H54 (cell line): ENCODE data around the gene GFPT1.

Source experiments
- DNase-seq: peaks from one replicate; pipeline ENCODE4 v3.0.0; 2011; ENCODE audit warnings: low spot score, mixed read lengths; ENCODE audit not compliant: insufficient read length
- FAIRE-seq: peaks from 3 replicates; lab custom pipeline; 2011; peaks lifted over from hg19 to GRCh38; lab: Jason Lieb, UNC
- POLR2A ChIP-seq: IDR thresholded peaks from 2 replicates; pipeline ENCODE4 v1.6.1; 2011; ENCODE audit warnings: low read depth, mild to moderate bottlenecking, low read length

The GFPT1 gene

DNA sequence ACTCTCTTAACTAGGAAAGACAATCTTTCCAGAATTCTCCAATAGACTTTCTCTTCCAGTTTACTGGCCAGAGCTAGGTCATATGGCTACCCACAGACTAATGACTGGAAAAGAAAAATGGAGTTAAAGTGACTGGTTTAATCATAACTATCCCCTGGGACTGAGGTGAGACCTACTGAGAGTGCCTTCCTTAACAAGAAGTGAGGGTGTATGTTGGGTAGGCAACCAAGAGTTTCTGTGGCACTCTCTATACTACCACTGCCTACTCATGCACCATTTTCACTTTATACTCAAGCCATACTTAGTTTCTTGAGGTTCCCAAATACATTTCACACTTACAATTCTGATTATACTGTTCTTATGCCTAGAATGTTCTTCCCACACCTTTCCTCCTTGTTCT is 6.9 kb upstream of the GFPT1 start:
- DNase-seq (no peak), FAIRE-seq (no peak)
- TF ChIP-seq POLR2A, result no peak

DNA sequence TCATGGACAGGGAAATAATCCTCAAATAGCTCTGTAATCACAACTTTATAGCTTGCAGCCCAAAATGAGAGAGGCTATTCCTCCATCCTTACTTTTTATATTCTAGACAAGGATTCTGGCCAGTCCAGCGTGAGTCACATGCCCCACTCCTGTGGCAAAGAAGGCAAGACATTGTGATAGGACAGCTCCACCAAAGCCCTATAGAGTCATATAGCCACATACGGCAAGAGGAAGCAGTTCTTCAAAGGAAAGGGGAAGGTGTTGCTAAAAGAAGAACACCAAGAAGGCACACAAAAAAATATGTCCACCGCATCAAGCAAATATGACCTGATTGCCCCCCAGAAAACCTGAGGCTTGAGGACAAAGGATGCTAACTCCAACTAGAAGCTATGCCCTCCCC is 3.4 kb upstream of the GFPT1 start:
- no peak for TF ChIP-seq POLR2A
- DNase-seq (no peak), FAIRE-seq (no peak)

DNA sequence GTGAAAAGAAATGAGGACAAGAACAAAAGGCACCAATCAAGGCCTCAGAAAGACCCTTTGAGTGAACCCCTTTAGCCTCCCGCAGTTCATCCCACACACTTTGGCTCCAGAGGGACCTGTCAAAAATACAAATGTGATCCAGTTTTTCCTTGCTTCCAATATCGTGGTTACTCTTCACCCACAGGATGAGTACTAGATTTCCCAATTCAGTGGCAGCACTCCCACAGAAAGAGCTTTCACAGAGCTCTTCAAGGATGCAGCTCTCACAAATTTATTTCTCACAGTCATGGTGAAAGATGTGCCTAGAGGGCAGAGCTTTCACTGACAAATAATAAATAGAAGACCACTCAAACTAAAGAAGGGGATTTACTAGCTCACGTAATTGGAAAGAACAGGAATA is 3.0 kb upstream of the GFPT1 start:
- no peak for DNase-seq
- TF ChIP-seq POLR2A, result no peak
- no peak for FAIRE-seq

DNA sequence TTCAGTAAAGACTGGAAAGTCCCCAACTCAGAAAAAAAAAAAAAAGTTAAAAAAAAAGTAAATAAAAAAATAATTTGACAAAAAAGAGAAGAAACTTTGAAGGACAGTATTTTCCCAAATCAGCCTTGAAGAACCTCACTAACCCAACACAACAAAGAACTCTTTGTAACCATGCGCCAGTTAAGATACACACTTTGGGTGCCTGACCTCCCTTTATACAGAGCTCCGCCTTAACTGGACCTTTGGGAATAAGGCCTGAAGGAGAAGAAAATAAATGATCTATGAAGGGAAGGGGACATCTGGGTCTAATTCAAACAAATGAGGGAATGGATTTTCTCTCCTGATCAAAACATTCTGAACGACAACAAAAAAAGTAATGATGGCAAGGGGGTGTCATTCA is 2.2 kb upstream of the GFPT1 start:
- FAIRE-seq, result no peak
- no peak for DNase-seq
- TF ChIP-seq POLR2A, result no peak

DNA sequence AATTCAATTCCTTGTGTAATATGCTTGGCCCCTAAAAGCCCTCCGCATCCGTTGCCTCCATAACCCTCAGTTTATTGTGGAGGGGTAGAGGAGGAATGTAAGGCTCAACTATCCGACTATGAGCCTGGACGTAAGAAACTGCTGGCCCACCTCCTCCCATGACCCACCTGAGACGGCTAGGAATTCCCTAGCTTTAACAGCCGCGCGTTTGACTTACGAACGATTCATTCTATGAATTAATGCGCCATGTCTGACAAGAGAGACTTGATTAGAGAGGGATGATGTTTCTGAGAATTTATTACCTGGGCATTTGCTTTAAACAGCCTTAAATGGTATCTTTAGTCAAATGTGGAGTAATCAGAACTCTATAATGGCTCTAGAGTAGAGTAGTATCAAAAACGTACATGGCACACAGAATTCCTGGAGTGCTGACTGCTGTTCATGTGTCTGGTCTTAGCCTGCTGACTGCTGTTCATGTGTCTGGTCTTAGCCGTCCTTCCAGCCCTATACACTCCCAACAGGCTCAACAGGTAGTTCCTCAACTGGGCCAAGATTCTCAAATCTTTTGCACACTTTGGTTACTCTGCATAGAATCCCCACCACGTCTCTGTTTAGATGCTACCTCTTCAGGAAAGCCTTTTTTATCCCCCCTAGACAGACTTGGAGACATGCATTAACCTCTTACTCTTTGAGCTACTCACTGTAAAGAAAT is 899 bp upstream of the GFPT1 start:
- FAIRE-seq, result no peak
- no peak for TF ChIP-seq POLR2A
- no peak for DNase-seq

DNA sequence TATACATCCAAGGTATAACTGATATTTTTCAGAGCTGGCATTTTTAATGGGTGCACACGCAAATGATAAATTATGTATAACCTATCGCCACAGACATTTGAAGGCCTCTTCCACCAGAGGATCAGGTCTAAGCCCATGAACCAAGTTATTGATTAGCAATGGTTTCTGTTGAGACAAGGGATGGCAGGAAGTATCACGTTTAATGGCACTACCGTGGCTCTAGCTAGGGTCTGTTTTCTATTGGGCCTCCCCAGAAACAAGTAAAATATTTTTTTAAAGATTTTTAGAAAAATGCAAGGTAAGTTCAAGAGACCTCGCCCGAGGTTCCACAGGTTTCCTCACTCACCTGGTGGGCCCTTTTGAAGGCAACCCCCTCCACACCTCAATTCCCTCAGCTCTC is 667 bp downstream of the GFPT1 start:
- no peak for DNase-seq
- TF ChIP-seq POLR2A, result no peak
- FAIRE-seq, result no peak

DNA sequence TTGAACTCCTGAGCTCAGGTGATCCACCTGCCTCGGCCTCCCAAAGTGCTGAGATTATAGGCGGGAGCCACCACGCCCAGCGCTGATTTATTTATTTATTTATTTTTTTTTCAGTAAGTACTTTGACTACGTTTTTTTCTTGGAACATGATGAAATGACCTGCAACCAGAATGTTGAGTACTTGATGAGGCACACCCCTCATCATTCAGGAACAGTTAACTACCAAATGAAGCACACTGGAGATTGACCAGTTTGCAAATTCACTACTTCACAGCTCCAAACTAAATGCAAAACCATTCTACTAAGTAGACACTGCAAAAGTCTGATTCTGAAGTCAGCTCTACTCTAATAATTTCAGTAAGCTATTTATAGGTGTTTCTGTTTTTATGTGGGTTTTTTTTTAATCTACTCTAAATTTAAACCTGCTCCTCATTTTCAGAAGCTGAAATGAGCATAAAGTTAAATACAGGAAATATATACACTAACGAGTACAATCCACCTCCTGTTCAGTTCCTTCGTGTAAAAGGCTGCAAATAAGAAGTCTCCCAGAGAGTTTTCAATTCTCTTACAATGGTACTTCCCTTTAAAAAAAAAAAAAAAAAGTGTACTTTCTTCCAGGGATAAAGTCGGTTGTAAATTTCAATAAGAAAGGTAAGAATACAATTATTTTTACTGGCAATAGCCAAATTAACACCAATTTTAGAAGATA is 1.4 kb downstream of the GFPT1 start:
- TF ChIP-seq POLR2A, result no peak
- DNase-seq, result no peak
- FAIRE-seq, result no peak

DNA sequence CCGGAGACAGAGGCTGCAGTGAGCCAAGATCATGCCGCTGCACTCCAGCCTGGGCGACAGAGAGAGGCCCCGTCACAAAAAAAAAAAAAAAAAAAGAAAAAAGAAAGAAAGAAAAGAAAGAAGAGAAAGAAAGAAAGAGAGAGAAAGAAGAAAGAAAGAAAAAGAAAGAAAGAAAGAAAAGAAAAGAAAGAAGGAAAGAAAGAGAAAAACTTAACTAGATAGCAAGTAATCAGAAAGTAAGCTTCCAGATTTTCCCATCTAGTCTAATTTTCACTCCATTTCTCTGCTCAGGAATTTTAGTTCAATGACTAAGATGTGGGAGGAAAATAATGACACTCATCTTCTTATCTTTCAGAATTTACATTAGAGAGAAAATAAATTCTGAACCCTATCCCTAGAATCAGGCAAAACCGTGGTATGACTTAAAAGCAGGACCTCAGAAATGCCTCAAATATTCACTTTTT is 2.4 kb downstream of the GFPT1 start:
- no peak for FAIRE-seq
- TF ChIP-seq POLR2A, result no peak
- no peak for DNase-seq

DNA sequence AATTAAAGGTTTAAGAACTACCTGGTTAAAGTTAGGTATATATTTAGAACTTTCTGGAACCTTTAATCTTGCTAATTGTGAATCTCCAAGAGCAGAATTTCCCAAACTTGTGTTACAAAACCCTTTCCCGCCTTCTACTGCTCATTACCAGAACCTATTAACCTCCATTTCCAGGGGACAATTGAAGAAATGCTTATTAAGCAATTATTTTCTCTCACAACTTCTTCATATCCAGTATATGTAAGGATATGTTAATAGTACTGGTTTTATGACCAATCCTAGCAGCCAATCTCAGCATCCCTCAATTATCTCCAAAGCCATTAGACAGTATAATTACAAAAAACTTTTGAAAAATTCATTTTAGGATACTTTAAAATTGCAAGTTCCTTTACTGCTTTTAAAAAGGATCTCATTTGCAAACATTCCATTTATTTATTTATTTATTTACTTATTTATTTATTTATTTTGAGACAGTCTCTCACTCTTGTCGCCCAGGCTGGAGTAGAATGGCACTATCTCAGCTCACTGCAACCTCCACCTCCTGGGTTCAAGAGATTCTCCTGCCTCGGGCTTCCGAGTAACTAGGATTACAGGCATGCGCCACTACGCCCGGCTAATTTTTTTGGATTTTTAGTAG is 3.7 kb downstream of the GFPT1 start:
- TF ChIP-seq POLR2A, result no peak
- DNase-seq, result no peak
- no peak for FAIRE-seq

DNA sequence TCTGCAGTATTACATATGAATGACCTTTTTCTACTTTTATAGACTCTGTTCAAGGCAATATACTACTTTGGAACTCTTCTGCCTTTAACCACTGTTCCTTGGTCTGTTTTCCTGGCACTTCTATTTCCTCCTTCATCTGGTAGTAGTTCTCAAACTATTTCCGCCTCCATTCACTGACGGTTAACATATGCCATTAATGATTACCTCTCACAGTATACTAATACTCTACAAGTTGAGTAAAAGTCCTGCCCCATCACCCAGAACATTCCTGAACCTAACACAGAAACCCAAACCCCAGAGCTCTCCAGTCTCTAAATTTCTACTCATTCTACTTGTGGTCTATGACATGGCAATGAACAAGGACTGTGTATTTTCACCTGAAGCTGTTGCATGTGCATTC is 4.5 kb downstream of the GFPT1 start:
- FAIRE-seq (no peak), DNase-seq (no peak)
- TF ChIP-seq POLR2A, result no peak

DNA sequence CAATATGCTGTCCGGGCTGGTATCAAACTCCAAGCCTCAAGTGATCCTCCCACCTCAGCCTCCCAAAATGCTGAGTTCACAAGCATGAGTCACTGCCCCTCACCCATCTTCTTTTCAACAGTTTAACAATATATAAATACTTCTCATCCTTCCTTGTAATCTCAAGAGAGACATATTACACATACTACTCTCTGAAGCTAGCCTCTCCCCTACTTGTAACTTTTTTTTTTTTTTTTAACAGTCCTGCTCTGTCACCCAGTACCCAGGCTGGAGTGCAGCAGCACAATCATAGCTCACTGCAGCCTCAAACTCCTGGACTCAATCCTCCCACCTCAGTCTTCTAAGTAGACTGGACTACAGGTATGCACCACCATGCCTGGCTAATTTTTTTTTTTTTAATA is 5.7 kb downstream of the GFPT1 start:
- no peak for TF ChIP-seq POLR2A
- DNase-seq (no peak), FAIRE-seq (no peak)

DNA sequence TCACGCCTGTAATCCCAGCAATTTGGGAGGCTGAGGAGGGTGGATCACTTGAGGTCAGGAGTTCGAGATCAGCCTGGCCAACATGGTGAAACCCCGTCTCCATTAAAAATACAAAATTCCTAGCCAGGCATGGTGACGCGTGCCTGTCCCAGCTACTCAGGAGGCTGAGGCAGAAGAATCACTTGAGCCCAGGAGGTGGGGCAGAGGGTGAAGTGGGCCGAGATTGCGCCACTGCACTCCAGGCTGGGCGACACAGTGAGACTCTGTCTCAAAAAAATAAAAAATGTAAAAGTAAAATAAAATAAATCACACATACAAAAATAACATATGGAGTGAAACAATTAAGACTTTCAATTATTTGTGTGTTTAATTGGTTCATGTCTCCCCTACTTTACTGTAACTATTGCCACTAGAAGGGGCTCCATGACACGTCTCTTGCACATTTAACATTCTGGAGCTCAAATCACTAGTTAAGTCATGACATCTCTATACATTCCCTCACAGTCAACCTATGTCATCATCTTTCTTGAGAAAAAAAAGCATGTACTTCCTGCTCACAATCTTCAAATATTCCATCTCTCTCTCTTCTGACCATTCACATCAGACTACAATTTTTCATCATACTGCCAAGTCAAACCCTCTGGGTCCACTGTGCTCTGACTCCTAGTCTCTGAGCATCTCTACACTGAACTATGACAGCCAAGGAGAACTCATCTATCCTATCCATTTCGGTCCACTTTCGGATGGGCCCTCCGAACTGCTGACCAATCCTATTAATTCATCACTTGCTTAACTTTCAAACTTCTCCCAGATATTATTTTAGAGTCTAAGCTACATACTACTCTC is 6.7 kb downstream of the GFPT1 start:
- FAIRE-seq, result no peak
- DNase-seq, result no peak
- TF ChIP-seq POLR2A, result no peak

DNA sequence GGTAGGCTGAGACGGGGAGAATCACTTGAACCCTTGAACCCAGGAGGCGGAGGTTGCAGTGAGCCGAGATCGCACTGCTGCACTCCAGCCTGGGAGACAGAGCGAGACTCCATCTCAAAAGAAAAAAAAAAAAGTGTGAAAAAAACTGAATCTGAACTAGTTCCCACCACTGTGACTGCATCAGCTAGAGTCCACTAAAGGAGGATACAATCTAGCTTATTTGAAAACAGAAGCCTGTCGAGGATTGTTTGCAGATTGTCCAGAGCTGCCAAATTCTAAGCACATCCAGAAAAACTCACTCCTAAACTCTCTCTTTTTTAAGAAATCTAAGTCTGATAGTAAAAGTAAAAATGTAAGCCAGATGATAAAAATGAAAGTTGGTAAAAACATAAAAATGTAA is 10.6 kb downstream of the GFPT1 start:
- TF ChIP-seq POLR2A, result no peak
- no peak for FAIRE-seq

More for the DNA sequence above, 10.6 kb downstream of the GFPT1 start:
- DNase-seq, result no peak
